Suppressor macrophage treated with lipopolysaccharide for 1 hour (primary cell): ENCODE measurements around the gene CNTN6.

ENCODE experiments used
- DNase-seq, 3 donors: peaks; one replicate each; pipeline ENCODE4 v3.0.0-alpha.2; 2020 to 2022

The CNTN6 gene

DNA sequence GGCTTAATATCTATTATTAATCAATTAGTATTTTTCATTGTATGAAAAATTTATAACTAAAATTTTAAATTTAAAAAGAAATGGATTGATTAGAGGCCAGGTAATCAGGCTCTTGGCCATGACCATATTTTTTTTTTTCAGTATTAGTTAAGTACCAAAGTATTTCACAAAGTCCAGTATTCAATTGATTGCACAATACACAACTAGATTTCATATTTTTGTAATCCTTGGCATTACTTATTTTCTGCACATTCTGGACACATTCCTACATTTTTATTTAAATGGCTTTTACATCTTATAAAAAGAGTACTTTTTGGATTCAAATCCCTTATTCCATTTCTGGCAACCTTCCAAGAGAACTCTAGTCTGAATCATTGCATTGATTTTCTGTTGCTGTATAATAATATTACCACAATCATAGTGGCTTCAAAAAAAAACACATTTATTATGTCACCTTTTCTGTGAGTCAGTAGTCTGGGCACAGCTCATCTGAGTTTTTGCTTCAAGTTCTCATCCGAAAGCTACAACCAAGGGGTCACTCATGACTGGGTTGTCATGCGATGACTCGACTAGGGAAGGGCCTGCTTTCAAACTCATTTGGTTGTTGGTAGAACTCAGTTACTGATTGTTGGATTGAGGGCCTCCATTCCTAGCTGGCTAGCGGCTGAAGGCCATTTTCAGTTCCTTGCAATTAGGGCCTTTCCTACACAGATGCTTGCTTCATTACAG, 90.7 kb downstream of the CNTN6 start:
- no peak for DNase-seq

DNA sequence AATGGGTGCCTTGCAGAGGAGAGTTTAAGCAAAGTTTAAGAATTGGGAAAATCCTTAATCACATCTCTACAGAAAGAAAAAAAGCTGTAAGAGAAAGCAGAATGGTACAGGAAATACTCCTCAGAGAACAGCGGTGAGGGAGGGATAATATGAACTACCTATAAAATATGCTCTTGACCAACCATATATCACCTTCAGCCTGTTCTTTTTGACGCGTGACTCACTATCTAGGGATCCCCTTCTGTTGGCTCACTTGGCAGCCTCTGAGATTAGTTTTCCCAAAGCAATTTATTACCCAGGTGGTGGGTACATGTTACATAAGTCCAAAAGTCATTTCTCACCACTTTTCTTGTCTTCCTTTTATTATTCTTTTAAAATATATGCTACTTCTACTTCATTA, 97.7 kb downstream of the CNTN6 start:
- no peak for DNase-seq

GRCh38 chr3:1191026-1191425, 98.2 kb downstream of the CNTN6 start:
- DNase-seq = no peak

DNA sequence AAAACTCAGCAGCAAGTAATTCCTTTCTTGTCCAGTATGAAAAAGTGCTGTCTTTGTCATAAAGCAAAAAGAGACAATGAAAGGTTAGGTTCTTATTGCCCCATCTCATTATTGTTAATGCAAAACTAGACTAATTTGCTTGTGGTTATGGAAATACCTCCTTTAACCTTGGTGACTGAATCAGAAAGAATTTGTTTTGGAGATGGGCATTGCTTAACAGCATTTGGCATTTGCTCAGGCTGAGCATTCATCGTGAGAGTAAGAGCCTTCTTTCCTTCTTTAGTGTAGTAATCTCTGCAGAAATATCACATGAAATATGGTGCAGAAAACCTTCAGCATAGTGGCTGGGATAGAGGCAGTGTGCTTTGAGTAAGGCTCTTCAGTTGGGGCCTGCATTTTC, 103.1 kb downstream of the CNTN6 start:
- no peak for DNase-seq

DNA sequence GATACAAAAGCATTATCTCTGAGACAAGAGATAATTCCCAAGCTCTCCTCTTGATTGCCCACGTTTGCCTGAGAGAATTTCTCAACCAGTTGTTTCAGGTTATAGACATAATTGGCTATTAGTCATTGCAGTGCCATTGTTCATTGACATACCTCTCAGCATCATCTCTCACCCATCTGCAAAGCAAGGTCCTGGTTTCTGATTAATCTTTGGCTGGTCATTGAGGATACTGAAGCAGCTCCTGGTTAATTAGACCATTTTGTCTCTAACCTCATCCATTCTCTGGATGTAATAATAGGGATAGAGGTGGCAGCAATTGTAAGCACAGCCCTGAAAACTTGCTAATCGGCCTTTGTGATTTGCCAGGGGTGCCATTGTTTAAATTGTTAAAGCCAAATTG, 104.2 kb downstream of the CNTN6 start:
- no peak for DNase-seq

GRCh38 chr3:1200371-1200770, 107.5 kb downstream of the CNTN6 start:
- DNase-seq = no peak

DNA sequence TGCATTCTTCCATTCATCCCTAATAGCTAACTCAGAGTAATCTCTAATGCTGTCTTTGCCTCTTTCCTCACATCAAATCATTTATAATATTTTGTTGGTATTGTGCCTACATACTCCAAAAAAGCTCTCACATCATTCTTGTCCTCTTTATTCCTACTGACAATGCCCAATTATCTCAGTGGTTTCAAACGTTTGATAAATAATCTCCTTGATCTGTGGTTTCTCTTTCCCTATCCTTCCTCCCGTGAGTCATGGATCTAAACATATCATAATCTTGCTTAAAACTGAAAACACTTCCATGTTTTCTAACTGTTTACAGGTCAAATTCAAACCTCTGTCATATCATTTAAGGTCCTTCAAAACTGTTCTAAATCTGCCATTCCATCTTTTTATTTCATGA, 115.1 kb downstream of the CNTN6 start:
- DNase-seq = no peak

DNA sequence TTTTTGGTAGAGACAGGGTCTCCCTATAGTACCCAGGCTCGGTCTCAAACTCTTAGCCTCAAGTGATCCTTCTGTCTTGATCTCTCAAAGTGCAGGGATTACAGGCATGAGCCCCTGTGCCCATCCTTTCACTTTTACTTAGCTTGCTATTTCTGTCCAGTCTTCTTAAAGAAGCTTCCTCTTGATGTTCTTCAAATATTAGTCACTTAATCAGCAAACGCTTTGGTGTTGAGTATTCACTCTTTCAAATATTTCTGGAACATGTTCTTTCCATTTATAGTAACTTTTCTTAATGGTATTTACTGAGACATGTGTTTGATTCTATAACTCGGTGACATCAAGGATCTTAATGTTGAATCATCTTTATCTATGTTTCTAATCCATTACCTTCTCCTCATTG, 122.1 kb downstream of the CNTN6 start:
- no peak for DNase-seq

GRCh38 chr3:1216856-1217255, 124.0 kb downstream of the CNTN6 start:
- DNase-seq = no peak

GRCh38 chr3:1227111-1227510, 134.3 kb downstream of the CNTN6 start:
- DNase-seq = no peak

DNA sequence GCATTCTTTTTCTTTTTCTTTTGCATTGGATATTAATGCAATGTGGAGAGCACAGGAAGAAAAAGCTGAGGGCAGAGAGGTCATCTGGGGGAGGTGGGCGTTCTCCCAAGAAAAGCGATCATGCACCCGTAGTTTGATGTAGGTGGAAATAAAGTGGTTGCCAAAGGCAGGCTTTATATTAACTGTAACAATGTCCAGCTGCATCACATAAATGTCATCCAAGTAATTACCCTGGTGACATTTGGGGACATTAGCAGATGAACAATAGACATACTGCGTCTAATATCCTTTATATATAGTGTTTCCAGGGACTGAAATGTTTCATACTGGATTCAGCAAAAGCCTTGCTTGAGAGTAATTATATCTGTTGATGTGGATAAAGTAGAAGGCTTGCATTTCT, 135.5 kb downstream of the CNTN6 start:
- DNase-seq = no peak

DNA sequence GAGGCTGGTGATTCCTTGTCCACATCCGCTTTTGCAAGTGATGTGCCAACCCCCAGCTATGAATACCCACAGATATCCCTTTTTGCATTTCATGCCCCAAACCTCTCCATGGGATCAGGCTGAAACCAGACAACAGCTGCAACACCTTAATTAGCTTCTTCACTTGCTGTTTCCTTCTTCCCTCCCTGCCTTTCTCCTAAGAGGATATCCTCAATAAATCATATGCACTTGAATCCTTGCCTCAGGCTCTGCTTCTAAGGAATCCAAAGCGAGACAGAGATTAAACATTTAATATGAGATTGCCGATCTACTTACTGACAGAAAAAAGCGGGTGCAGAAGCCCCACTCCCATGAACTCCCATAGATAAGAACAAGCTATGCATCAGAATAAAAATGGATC, 138.1 kb downstream of the CNTN6 start:
- no peak for DNase-seq

DNA sequence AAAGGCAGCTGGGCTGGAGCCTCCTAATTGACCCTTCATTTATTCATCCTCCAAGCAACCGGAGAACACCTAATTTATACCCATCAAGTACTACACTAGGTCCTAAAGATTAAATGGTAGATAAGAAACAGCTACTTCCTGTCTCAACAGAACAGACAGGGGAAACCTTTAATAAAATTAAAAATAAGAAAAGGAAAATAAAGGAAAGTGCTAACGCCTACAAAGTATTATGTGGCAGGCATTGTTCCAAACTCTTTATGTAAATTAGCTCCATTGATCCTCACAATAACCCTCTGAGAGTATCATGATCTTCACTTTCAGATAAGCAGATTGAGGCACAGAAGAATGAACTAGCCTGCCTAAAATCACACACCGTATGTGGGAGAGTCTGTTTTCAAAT, 139.5 kb downstream of the CNTN6 start:
- DNase-seq = no peak

GRCh38 chr3:1235526-1236120, 142.8 kb downstream of the CNTN6 start:
- no peak for DNase-seq

DNA sequence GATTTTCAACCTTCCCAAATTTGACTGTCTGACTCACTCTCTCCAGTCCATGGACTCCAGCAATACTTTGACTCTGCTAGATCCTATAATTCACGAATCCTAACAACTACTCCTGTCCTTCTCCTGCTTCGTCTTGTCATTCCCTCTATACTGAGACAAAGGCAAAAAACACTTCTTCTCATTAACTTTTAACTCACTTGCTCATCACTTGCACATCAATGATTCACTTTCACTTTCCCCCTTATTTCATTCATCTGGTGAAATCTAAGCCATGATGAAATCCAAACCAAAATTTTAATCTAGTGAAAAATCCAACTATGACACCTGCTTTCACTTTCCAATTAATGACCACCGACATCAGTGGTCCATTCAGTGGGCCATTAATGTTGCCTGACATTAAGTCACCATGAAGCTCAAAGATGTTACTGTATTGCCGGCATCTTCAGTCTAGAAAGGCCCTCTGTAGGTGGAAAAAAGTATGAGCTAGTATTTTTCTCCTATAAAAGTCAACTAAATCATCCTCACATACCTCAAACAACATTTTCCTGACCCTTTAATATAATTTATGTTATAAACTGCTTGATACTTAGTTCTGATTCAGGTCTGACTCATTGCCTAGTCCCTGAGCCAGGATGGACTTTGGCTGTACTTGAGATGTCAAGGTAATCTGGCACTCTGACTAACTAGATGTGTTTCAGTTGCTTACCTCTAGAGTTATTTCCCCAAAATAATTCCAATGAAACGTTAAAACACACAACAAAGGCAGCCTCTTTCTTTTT, 158.6 kb downstream of the CNTN6 start:
- no peak for DNase-seq

DNA sequence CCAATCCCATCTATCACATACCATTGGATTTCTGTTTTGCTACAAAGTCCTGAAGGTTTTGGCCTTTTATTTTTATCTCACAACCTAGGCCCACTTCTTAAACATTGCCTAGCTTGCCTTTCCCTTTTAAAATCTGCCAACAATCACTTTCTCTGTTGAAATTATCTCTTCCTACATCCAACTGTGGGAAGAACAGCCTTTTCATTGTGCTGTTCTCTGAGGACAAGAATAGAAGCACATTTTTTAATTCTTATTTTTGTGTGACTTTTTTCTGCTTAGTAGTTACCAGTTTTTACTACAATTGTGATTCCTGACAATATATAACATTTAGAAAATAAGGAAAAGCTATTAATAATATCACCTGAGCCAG, 159.2 kb downstream of the CNTN6 start:
- DNase-seq = no peak

DNA sequence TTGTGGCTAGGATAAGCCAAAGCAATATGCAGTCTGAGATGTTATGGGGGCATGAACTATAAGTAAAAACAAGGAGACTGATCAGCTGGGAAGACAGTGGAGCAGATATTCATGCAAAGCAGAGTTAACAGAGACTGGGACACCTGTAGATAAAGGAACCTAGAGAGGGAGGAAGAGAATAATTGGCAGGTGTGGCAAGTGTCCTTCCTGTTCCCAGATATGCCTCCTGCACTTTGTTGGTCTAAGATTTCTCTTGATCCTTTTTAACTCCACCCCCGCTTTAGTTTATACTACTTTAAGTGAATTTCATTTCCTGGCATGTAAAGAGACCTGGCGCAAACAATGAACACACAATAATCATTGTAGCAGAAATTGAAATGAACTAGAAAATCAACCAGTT, 169.4 kb downstream of the CNTN6 start:
- no peak for DNase-seq

- DNase-seq = no peak
Observed at GRCh38 chr3:1263121-1263520, 170.3 kb downstream of the CNTN6 start.

DNA sequence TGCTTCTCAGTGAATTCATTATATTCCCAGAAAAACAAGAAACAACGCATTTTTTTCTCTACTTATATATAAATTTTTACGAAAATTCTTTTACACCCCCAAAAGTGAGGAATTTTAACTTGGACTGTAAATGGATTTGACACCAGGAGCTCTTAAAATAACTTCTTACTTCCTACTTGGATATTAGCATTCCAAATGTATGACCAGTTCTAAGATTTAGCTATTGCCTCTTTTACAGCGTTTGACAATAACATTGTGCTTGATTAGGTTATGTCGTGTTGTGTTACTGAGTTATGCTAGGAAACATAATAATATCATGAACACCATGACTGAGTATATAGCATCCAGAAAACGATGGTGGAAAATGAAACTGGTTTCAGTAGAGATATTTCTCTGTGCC, 177.0 kb downstream of the CNTN6 start:
- DNase-seq = no peak

- no peak for DNase-seq
Observed at GRCh38 chr3:1272546-1273265, 179.9 kb downstream of the CNTN6 start.

DNA sequence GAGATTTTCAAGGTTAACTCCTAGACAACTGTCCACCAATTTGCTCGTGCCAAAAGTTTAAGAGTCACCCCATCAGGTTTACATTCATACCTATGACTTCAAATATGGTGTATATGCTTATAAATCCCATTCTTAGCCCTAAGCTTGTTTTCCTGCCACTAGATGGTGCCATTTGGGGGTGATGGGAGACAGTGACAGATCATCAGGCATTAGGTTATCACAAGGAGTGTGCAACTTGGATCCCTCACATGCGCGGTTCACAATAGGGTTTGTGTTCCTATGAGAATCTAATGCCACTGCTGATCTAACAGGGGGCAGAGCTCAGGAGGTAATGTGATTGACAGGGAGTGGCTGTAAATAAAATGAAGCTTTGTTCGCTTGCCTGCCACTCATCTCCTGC, 182.7 kb downstream of the CNTN6 start:
- no peak for DNase-seq

- no peak for DNase-seq
Observed at GRCh38 chr3:1287815-1288214, 195.0 kb downstream of the CNTN6 start.

DNA sequence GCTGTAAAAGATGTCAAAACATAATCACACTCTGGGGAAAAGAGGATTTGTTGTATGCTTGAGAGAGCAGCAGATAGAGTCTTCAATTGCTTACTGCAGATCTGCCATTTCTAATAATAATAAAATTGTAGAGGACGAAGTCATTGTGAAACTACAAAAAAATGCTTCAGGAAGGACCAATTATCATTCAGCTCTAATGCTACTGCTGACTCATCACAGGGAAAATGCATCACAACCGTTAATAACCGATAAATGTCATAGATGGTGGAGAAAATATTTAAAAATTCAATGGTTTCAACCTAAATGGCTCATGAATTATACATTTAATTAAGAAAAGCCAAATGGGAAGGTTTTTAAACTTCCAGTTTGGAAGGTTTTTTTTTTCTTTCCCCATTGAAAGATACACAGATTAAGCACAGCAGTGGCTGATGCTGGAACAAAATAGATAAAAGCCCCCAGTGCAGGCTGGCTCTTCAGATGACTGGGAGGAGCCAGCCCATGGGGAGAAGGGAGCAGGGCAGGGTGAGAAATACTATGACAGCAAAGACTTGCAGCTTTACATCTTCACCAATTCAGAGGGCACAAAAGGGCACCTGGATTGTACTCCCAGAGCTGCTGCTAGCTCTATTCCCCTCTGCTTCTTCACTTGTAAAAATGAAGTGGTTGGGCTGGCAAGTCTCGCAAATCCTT, 196.1 kb downstream of the CNTN6 start:
- DNase-seq = no peak
